HG03558 (cell line): ENCODE results near the gene AMELX.

Experiments
- ATAC-seq: cut with Tn5 transposase; IDR thresholded peaks from one replicate; pipeline ENCODE4 v1.9.1; 2021; ENCODE audit warnings: moderate number of reproducible peaks; ENCODE audit not compliant: unreplicated experiment; ENCODE audit errors: extremely low read depth

Gene AMELX

GRCh38 chrX:11293113-11293512, at the start of gene AMELX:
Gene AMELX, plus strand, starts transcription at chrX:11293413. Its CDS starts 1,376 bp downstream, at chrX:11294789.
- no peak for ATAC-seq

GRCh38 chrX:11244636-11245035, 48.6 kb upstream of the AMELX start:
- no peak for ATAC-seq

- no peak for ATAC-seq
Observed at GRCh38 chrX:11254417-11255109, 38.6 kb upstream of the AMELX start.

DNA sequence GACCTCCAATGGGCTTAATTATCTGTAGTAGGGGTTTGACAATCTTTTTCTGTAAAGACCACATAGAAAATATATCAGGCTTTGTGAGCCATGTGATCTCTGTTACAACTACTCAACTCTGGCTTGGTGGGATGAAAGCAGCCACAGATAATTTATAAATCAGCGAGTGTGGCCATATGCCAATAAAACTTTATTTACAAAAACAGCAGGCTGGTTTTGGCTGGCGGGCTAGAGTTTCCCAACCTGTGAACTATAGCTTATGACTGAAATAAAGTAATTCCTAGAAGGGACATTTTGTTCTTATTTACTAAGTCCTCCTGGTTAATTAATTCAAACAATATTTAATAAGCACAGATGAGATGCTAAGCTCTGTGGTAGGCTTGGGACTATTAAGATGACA, 35.9 kb upstream of the AMELX start:
- ATAC-seq: no peak

GRCh38 chrX:11257711-11258110, 35.5 kb upstream of the AMELX start:
- ATAC-seq: no peak

DNA sequence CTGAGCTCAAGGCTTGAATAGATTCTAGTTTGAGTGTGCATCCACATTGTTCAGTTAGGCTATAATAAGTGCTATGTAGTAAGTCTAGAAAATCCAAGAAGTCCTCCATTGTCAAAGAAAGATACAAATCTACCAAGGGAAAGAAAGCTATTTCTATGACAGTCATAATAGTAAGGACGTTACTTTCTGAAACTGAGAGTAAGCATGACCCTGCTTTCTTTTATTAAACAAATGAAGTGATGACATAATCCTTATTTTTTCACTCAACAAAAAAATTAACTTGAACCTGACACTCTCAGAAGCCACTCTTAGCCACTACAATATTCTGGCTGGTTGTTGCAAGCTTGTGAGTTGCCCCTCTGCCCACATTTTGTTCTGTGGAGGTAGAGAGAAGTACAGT, 33.8 kb upstream of the AMELX start:
- ATAC-seq: no peak

- no peak for ATAC-seq
Observed at GRCh38 chrX:11261260-11261659, 32.0 kb upstream of the AMELX start.

GRCh38 chrX:11264925-11265324, 28.3 kb upstream of the AMELX start:
- ATAC-seq: no peak

GRCh38 chrX:11265352-11265751, 27.9 kb upstream of the AMELX start:
- ATAC-seq: no peak

- ATAC-seq: no peak
Observed at GRCh38 chrX:11266573-11267003, 26.6 kb upstream of the AMELX start.

- no peak for ATAC-seq
Observed at GRCh38 chrX:11267425-11267824, 25.8 kb upstream of the AMELX start.

- no peak for ATAC-seq
Observed at GRCh38 chrX:11269006-11269405, 24.2 kb upstream of the AMELX start.

GRCh38 chrX:11269996-11270395, 23.2 kb upstream of the AMELX start:
- no peak for ATAC-seq

DNA sequence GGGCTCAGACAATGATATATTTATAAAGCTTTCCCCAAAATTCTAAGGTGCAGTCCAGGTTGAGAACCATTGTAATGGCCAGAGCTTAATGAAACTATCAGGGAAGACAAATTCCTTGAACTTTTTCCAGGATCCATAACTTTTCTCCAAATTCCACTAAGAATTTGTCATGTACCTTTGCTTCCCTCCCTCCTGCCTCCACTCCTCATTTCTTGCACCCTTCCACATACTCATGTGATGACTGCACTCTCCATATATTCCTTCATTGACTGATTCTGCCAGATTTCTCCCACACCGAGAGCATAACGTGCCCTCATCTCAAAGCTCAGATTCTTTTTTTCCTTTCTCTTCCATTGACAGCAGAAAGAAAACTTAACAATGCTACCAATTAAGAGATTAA, 20.9 kb upstream of the AMELX start:
- no peak for ATAC-seq

GRCh38 chrX:11272863-11273262, 20.4 kb upstream of the AMELX start:
- ATAC-seq: no peak

GRCh38 chrX:11273544-11273943, 19.7 kb upstream of the AMELX start:
- ATAC-seq: no peak

- ATAC-seq: no peak
Observed at GRCh38 chrX:11282043-11282442, 11.2 kb upstream of the AMELX start.

DNA sequence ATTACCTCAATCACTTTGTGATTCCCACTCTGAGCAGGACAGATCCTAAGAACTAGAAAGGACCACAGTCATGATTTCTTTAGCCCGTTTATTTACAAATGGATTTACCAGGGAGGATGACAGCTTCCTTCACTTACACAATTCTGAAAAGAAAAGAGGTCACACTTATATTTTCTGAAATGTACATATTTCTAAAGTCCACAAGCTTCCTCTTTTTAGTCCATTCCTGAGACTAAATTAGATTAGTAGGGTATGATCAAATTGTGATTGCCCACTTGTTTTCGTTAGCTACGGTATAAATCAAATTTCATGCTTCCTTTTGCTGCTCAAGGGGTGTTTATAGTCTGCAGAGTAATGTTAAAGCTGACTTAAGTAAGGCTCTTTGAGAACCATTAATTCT, 7.6 kb upstream of the AMELX start:
- ATAC-seq: no peak

GRCh38 chrX:11287505-11287904, 5.7 kb upstream of the AMELX start:
- no peak for ATAC-seq

GRCh38 chrX:11290416-11291102, 2.7 kb upstream of the AMELX start:
- no peak for ATAC-seq

- no peak for ATAC-seq
Observed at GRCh38 chrX:11296051-11296450, 2.8 kb downstream of the AMELX start.

GRCh38 chrX:11298600-11298999, 5.4 kb downstream of the AMELX start:
- ATAC-seq: no peak
